ENCODE results near the gene TIAM2.

- TF ChIP-seq CTCF (IDR thresholded peaks at IDR 0.05) = no peak
- TF ChIP-seq POLR2A (IDR thresholded peaks at IDR 0.05) = no peak
Observed at GRCh38 chr6:155219858-155220301, 224.8 kb downstream of the TIAM2 start.

All from tibial nerve (tissue), 3 donors.